Mucosa of descending colon (tissue), 3 donors: ENCODE data around the gene RAB4B. TPM values are rescaled to one million over a fixed set of nuclear protein-coding genes. Genes with fewer than 3 reads are reported as not detected.
"Not testable (repeated sequence)": the region's sequence is repeated elsewhere in the genome, so short reads cannot be mapped to it uniquely, and the experiment has no call there.

ENCODE experiments used
- ATAC-seq: fragments of 200-7000 bp; cut with Tn5 transposase; one replicate; pipeline ENCODE4 v1.9.1; 2020; ENCODE audit warnings: mild to moderate bottlenecking, moderate library complexity
- DNase-seq, 3 donors: peaks; one replicate each; pipeline ENCODE4 v3.0.0-alpha.2; 2020
- H3K36me3 ChIP-seq: fragments of 200-600 bp; one replicate; pipeline ENCODE4 v1.8.0; 2021; ENCODE audit warnings: low read depth, mild to moderate bottlenecking
- H3K4me1 ChIP-seq: fragments of 200-600 bp; one replicate; pipeline ENCODE4 v1.8.0; 2021; ENCODE audit warnings: low read depth, mild to moderate bottlenecking
- H3K4me3 ChIP-seq: fragments of 200-600 bp; one replicate; pipeline ENCODE4 v1.8.0; 2021; ENCODE audit warnings: mild to moderate bottlenecking
- H3K9me3 ChIP-seq: fragments of 200-600 bp; one replicate; pipeline ENCODE4 v1.8.0; 2021; ENCODE audit warnings: mild to moderate bottlenecking
- intact Hi-C, 2 donors: fragments of 100-400 bp; cut with DNase I in 1 of 2; cut with micrococcal nuclease in 1 of 2; formaldehyde crosslinking; loops; one replicate each; pipeline versions ENCODE4 v1.11.0 to v1.11.1; 2022; cut with DNase I, micrococcal nuclease
- total RNA-seq, 3 donors: library from RNA; stranded (reverse); fragmentation: NEBNext Ultra II Directional in 2 of 3; extraction: Animal tissue kit (Norgen Biotek cat#: 25700) in 2 of 3; gene quantifications; one replicate each; pipeline versions ENCODE4 v1.2.1 to v1.2.4, GENCODE V29; 2021 to 2023
- TF ChIP-seq, protein P1 (sequence below): fragments of 200-600 bp; IDR thresholded peaks from one replicate; pipeline ENCODE4 v1.8.0; 2022; ENCODE audit warnings: antibody characterized with exemption, mild to moderate bottlenecking
- donor health status: DM: no; HTN: no; CAD: no; lungs with moderate emphysema.
- donor health status: DM: no; HTN: no; CAD: no.
- donor health status: DM: no; HTN: yes; CAD: no.

RAB4B gene
- total RNA-seq, 3 donors from 2014 or later: 46.9 to 68.1 (median 61.0) TPM

- Histone ChIP-seq H3K4me1 (peaks cover 4% of the 10 kb centered on the region), H3K4me3 (peak overlapping the region; percentile 58), H3K9me3 (no peaks in the 10 kb centered on the region), H3K36me3 (no peaks in the 10 kb centered on the region)
- DNase-seq (no peak), ATAC-seq (peak; percentile 6)
- intact Hi-C loops: no loop called here
- TF ChIP-seq, protein P1, sequence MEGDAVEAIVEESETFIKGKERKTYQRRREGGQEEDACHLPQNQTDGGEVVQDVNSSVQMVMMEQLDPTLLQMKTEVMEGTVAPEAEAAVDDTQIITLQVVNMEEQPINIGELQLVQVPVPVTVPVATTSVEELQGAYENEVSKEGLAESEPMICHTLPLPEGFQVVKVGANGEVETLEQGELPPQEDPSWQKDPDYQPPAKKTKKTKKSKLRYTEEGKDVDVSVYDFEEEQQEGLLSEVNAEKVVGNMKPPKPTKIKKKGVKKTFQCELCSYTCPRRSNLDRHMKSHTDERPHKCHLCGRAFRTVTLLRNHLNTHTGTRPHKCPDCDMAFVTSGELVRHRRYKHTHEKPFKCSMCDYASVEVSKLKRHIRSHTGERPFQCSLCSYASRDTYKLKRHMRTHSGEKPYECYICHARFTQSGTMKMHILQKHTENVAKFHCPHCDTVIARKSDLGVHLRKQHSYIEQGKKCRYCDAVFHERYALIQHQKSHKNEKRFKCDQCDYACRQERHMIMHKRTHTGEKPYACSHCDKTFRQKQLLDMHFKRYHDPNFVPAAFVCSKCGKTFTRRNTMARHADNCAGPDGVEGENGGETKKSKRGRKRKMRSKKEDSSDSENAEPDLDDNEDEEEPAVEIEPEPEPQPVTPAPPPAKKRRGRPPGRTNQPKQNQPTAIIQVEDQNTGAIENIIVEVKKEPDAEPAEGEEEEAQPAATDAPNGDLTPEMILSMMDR: no peak
Observed at GRCh38 chr19:40778706-40779284, 748 bp downstream of the RAB4B start.

- no peak overlapping the region for H3K4me3 ChIP-seq
- H3K36me3 ChIP-seq: no peaks in the 10 kb centered on the region
- no peaks in the 10 kb centered on the region for H3K9me3 ChIP-seq
- intact Hi-C loops: no loop called here
- TF ChIP-seq, protein P1: no peak
- DNase-seq (no peak), ATAC-seq (no peak)
- H3K4me1 ChIP-seq: peaks cover 4% of the 10 kb centered on the region
Observed at GRCh38 chr19:40780582-40780981, 2.5 kb downstream of the RAB4B start.

DNA sequence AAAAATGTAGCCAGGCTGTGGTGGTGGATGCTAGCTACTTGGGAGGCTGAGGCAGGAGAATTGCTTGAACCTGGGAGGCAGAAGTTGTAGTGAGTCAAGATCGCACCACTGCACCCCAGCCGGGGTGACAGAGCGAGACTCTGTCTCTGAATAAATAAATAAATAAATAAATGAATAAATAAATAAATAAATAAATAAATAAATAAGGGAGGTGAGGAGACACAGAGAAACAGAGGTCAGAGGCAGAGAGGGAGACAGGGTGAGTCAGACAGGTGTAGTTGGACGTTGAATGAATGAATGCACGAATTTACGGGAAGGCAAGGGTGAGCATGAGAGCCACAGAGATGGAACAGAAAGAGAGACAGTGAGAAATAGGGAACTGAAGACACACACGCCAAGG, 3.1 kb downstream of the RAB4B start:
- Histone ChIP-seq H3K9me3 (no peaks in the 10 kb centered on the region), H3K4me3 (no peak overlapping the region), H3K36me3 (no peaks in the 10 kb centered on the region), H3K4me1 (peaks cover 4% of the 10 kb centered on the region)
- ATAC-seq (no peak), DNase-seq (no peak)
- intact Hi-C loops: no loop called here
- TF ChIP-seq, protein P1: no peak

DNA sequence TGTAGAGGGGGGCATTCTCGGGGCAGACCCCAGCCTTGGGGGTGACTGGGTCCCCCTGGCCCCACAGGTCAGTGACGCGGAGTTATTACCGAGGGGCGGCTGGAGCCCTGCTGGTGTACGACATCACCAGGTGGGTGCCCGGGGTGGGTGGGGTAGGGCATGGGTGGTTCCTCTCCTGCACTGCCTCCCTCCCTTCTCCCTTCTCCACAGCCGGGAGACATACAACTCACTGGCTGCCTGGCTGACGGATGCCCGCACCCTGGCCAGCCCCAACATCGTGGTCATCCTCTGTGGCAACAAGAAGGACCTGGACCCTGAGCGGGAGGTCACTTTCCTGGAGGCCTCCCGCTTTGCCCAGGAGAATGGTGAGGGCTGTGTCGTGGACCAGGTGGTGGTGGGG, 5.7 kb downstream of the RAB4B start:
- Histone ChIP-seq H3K4me1 (no peaks in the 10 kb centered on the region), H3K9me3 (no peaks in the 10 kb centered on the region), H3K36me3 (no peaks in the 10 kb centered on the region), H3K4me3 (no peak overlapping the region)
- intact Hi-C loops: no loop called here
- TF ChIP-seq, protein P1: no peak
- ATAC-seq: no peak
- DNase-seq: no peak

GRCh38 chr19:40784146-40784545, 6.1 kb downstream of the RAB4B start:
- intact Hi-C loops, H3K4me3 ChIP-seq, H3K36me3 ChIP-seq, H3K4me1 ChIP-seq, H3K9me3 ChIP-seq, ATAC-seq, DNase-seq: not testable (repeated sequence)

DNA sequence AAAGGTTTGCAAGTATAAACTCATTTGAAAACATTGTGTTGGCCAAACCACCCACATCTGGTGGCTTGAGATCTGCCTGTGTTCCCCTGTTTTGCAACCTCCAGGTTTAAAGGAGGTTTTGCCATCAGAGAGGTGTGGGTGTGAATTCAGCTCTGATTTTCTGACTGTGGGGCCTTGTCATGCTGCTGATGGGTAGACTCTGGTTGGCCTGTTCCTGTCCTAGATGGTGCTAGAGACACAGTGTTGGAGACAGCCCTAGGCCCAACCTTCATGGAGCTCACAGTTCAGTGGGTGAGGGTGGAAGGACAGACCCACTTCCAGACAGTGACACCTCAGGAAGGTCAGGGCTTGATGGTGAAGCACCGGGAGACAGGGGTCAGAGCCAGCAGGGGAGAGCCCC, 7.5 kb downstream of the RAB4B start:
- Histone ChIP-seq H3K4me1 (no peaks in the 10 kb centered on the region), H3K36me3 (no peaks in the 10 kb centered on the region), H3K4me3 (no peak overlapping the region), H3K9me3 (no peaks in the 10 kb centered on the region)
- no peak for DNase-seq
- TF ChIP-seq, protein P1: no peak
- intact Hi-C loops: no loop called here
- no peak for ATAC-seq
